ENCODE results near the gene PLXNA4.

GRCh38 chr7:132557489-132558044 lies 18.7 kb downstream of the PLXNA4 start:
- TF ChIP-seq CTCF (IDR thresholded peaks at IDR 0.05), result no peak
- TF ChIP-seq POLR2A (IDR thresholded peaks at IDR 0.05), result no peak
- TF ChIP-seq POLR2AphosphoS5 (IDR thresholded peaks at IDR 0.05), result no peak

Data from stomach (tissue), 4 donors.